SH-SY5Y (cell line): Measurements from ENCODE around the gene DCAF8.

Experiments used
- GATA2 ChIP-seq: IDR thresholded peaks from 2 replicates; pipeline ENCODE4 v1.6.1; 2011; ENCODE audit warnings: mild to moderate bottlenecking, low read depth, low read length
- GATA3 ChIP-seq: IDR thresholded peaks from 2 replicates; pipeline ENCODE4 v1.6.1; 2011; ENCODE audit warnings: low read depth, mild to moderate bottlenecking, low read length, moderate library complexity

- TF ChIP-seq GATA2 (no peak), GATA3 (no peak)
These were observed 4.8 kb downstream of the DCAF8 start for GRCh38 chr1:160257411-160258015.
